BJ (cell line): ENCODE results near the gene OR51V1. TPM values are rescaled to one million over a fixed set of nuclear protein-coding genes. Genes with fewer than 3 reads are reported as not detected.

Source experiments
- CTCF ChIA-PET: fragments of 350-600 bp; formaldehyde crosslinking; extraction: SDS; loops from one replicate; lab custom pipeline; 2021; ENCODE audit warnings: antibody characterized with exemption, inconsistent platforms; lab: Yijun Ruan, JAX
- POLR2A ChIA-PET: fragments of 300-600 bp; sonication (Branson Sonifier 250); formaldehyde crosslinking; extraction: SDS; loops from one replicate; lab custom pipeline; 2021; ENCODE audit warnings: antibody characterized with exemption; lab: Charles Lee
- DNase-seq: peaks from one replicate; pipeline ENCODE4 v3.0.0-alpha.2; 2011; ENCODE audit warnings: low read depth
- H3K27me3 ChIP-seq: 2 replicates; pipeline ENCODE4 v1.6.0; 2011; ENCODE audit warnings: low read length; ENCODE audit not compliant: control insufficient read depth, insufficient read depth
- H3K36me3 ChIP-seq: 2 replicates; pipeline ENCODE4 v1.5.1; 2011; ENCODE audit warnings: low read length; ENCODE audit not compliant: control insufficient read depth, insufficient read depth
- H3K4me3 ChIP-seq: 2 replicates; pipeline ENCODE4 v1.5.1; 2011; ENCODE audit warnings: low read depth, mild to moderate bottlenecking, control low read depth, low read length
- polyA plus RNA-seq: library from polyadenylated mRNA; depleted of rRNA; stranded (reverse); fragments of >200 nt; gene quantifications from 2 replicates; pipeline ENCODE4 v1.2.3, GENCODE V29; 2011
- TF ChIP-seq, protein P1 (sequence below): IDR thresholded peaks from 2 replicates; pipeline ENCODE4 v1.5.1; 2011; ENCODE audit warnings: low read depth, mild to moderate bottlenecking, control low read depth, inconsistent platforms, low read length, moderate library complexity; ENCODE audit not compliant: insufficient read depth

Gene OR51V1
- polyA plus RNA-seq, 1 experiment, result not detected

GRCh38 chr11:5245155-5245554, 44.7 kb upstream of the OR51V1 start:
- DNase-seq, result no peak
- no peaks in the 10 kb centered on the region for H3K27me3 ChIP-seq
- no peak overlapping the region for H3K4me3 ChIP-seq
- TF ChIP-seq, protein P1, sequence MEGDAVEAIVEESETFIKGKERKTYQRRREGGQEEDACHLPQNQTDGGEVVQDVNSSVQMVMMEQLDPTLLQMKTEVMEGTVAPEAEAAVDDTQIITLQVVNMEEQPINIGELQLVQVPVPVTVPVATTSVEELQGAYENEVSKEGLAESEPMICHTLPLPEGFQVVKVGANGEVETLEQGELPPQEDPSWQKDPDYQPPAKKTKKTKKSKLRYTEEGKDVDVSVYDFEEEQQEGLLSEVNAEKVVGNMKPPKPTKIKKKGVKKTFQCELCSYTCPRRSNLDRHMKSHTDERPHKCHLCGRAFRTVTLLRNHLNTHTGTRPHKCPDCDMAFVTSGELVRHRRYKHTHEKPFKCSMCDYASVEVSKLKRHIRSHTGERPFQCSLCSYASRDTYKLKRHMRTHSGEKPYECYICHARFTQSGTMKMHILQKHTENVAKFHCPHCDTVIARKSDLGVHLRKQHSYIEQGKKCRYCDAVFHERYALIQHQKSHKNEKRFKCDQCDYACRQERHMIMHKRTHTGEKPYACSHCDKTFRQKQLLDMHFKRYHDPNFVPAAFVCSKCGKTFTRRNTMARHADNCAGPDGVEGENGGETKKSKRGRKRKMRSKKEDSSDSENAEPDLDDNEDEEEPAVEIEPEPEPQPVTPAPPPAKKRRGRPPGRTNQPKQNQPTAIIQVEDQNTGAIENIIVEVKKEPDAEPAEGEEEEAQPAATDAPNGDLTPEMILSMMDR, result no peak
- ChIA-PET POLR2A (no interaction called here), CTCF (no interaction called here)
- no peaks in the 10 kb centered on the region for H3K36me3 ChIP-seq

- no peak for DNase-seq
- Histone ChIP-seq H3K27me3 (no peaks in the 10 kb centered on the region), H3K36me3 (no peaks in the 10 kb centered on the region), H3K4me3 (no peak overlapping the region)
- ChIA-PET POLR2A (no interaction called here), CTCF (no interaction called here)
- TF ChIP-seq, protein P1, result no peak
These were observed 43.3 kb upstream of the OR51V1 start for GRCh38 chr11:5243816-5244180.

DNA sequence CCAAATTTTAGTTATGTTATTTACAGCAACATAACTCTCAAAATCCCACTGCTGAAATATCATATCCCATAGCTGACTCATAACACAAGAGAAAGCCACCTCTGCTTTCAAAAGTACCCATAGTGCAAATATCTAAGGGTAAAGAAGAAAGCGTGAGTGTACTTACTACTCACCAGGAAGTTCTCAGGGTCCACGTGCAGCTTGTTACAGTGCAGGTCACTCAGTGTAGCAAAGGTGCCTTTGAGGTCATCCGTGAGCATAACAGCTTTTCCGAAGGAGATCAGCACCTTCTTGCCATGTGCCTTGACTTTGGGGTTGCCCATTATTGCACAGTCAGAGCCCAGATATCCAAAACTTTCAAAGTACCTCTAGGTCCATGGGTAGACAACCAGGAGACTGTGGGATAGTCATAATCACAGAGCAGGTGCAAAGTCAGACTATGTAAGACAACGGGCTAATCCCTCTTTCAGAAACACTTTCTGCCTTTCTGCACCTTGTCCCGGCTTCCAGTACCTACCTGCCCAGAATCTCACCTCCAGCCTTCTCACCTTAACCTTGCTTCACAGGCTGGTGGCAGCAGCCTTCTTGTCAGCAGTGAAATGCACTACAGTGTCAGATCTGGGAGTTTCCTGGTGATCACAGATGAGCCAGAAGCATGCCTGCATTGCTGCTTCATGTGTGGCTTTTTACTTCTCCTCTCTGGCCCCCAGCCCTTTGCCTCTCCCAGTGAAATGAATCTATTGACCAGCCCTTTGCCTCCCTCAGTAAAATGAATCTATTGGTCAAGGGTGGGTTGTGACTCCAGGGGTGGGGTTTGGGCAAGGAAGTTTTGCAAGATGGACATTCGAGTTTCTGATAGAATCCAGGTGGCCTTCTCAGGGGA, 42.7 kb upstream of the OR51V1 start:
- Histone ChIP-seq H3K4me3 (no peak overlapping the region), H3K36me3 (no peaks in the 10 kb centered on the region), H3K27me3 (no peaks in the 10 kb centered on the region)
- TF ChIP-seq, protein P1, result no peak
- DNase-seq, result no peak
- POLR2A ChIA-PET, result no interaction called here
- CTCF ChIA-PET, result no interaction called here

DNA sequence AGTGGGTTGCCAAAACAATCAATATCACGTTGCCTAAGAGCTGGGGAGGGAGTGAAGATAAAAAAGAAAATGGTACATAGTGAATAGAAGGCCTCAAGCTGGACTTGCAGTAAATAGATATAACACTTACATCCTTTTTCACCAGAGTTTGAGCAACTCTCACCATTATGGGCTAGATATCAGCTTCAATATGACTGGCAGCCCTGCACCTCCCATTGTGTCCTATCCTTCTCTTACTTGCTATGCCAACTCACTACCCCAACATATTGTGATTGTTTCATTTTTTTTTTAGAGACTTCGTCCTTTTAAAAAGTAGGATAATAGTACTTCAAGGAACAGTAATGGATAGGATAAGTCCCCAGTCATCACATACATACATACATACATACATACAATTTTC, 41.7 kb upstream of the OR51V1 start:
- ChIA-PET POLR2A (no interaction called here), CTCF (interaction anchor here (0.6 kb wide), 1 partner anchor 94 kb away, joined by 3 read pairs; no protein-coding TSS in a partner anchor)
- Histone ChIP-seq H3K4me3 (no peak overlapping the region), H3K27me3 (no peaks in the 10 kb centered on the region), H3K36me3 (no peaks in the 10 kb centered on the region)
- no peak for DNase-seq
- TF ChIP-seq, protein P1, result no peak

GRCh38 chr11:5241458-5241857, 41.0 kb upstream of the OR51V1 start:
- ChIA-PET CTCF (interaction anchor here (0.6 kb wide), 2 partner anchors 37 to 94 kb away, joined by 3 to 4 read pairs; no protein-coding TSS in a partner anchor), POLR2A (no interaction called here)
- DNase-seq, result no peak
- TF ChIP-seq, protein P1, result no peak
- H3K27me3 ChIP-seq, result no peaks in the 10 kb centered on the region
- H3K36me3 ChIP-seq, result no peaks in the 10 kb centered on the region
- H3K4me3 ChIP-seq, result no peak overlapping the region
